ENCODE data around the gene RHCG. TPM values are rescaled to one million over a fixed set of nuclear protein-coding genes. Genes with fewer than 3 reads are reported as not detected.
A peak's percentile ranks its signal among the peaks of the same experiment; 100 is the strongest.

Gene RHCG
- total RNA-seq, 4 donors from 2014 or later = not detected

DNA sequence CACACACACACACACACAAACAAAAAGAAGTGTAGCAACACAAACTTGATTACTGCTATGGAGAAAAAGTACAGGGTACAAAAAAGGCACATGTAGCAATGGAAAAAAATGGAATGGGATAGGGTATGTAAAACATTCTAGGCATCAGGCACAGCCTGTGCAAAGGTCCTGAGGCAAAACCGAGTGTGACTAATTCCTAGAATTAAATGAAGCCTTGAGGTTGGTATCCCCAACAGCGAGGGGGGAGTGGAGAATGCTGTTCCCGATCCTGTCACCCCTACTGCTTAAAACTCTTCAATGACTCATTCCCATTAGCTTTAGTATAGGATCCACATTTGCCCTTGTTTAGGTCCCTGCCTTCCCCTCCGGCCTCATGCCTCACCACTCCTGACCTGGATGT lies 37.9 kb downstream of the RHCG start:
- Histone ChIP-seq H3K27me3 (no peaks in the 10 kb centered on the region), H3K36me3 (no peaks in the 10 kb centered on the region), H3K27ac (no peak overlapping the region), H3K4me3 (no peak overlapping the region), H3K4me1 (no peaks in the 10 kb centered on the region), H3K9me3 (no peaks in the 10 kb centered on the region)
- ATAC-seq (no peak), DNase-seq (no peak)
- in situ Hi-C loops (cut with MboI; ENCODE audit: low sequenced_read_pairs in 4 of 4) (no loop called here), intact Hi-C loops (cut with DNase I; ENCODE audit: low total_unique reads) (no loop called here)
- TF ChIP-seq POLR2A (IDR thresholded peaks at IDR 0.05) = no peak
- TF ChIP-seq, protein P1, sequence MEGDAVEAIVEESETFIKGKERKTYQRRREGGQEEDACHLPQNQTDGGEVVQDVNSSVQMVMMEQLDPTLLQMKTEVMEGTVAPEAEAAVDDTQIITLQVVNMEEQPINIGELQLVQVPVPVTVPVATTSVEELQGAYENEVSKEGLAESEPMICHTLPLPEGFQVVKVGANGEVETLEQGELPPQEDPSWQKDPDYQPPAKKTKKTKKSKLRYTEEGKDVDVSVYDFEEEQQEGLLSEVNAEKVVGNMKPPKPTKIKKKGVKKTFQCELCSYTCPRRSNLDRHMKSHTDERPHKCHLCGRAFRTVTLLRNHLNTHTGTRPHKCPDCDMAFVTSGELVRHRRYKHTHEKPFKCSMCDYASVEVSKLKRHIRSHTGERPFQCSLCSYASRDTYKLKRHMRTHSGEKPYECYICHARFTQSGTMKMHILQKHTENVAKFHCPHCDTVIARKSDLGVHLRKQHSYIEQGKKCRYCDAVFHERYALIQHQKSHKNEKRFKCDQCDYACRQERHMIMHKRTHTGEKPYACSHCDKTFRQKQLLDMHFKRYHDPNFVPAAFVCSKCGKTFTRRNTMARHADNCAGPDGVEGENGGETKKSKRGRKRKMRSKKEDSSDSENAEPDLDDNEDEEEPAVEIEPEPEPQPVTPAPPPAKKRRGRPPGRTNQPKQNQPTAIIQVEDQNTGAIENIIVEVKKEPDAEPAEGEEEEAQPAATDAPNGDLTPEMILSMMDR (IDR thresholded peaks at IDR 0.05 in 4 of 5, conservative IDR thresholded peaks at IDR 0.05 in 1 of 5) = no peak

DNA sequence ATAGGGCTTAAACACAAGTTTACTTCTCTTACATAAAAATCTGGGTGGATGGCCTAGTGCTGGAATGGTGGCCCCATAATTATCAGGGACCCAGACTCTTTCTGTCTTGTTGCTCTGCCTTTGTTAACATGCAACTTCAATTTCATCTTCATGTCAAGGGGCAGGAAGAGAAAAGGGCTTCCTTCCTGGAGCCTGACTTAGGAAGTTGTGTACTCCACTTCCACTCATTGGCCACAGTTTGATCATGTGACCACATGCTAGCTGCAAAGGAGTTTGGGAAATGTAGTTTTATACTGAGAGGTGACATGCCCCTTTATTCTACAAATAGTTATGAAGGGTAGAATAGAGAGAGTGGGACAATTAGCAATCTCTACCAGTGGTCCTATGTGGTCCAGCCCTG lies 39.3 kb downstream of the RHCG start:
- no peak overlapping the region for H3K4me3 ChIP-seq
- DNase-seq = no peak
- H3K36me3 ChIP-seq = no peaks in the 10 kb centered on the region
- no peaks in the 10 kb centered on the region for H3K4me1 ChIP-seq
- no peak for TF ChIP-seq POLR2A (IDR thresholded peaks at IDR 0.05)
- TF ChIP-seq, protein P1 (IDR thresholded peaks at IDR 0.05 in 4 of 5, conservative IDR thresholded peaks at IDR 0.05 in 1 of 5) = no peak
- intact Hi-C loops (cut with DNase I; ENCODE audit: low total_unique reads) = no loop called here
- no peaks in the 10 kb centered on the region for H3K9me3 ChIP-seq
- no peak for ATAC-seq
- in situ Hi-C loops (cut with MboI; ENCODE audit: low sequenced_read_pairs in 4 of 4) = no loop called here
- H3K27me3 ChIP-seq = no peaks in the 10 kb centered on the region
- H3K27ac ChIP-seq = no peak overlapping the region

DNA sequence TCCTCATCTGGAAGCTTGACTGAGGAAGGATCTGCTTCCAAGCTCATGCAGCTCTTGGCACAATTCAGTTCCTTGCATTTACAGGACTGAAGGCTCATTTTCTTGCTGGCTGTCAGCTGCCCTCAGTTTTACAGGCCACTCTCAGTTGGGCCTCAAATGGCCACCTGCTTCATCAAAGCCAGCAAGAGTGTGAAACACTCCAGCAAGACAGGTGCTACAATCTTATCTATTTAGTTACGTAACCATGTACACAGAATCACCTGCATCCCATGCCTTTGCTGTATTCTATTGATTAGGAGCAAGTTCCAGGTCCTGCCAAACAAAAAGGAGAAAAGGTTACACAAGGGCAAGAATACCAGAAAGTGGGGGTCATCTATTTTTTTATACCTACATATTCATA lies 40.8 kb downstream of the RHCG start:
- in situ Hi-C loops (cut with MboI; ENCODE audit: low sequenced_read_pairs in 4 of 4) = no loop called here
- intact Hi-C loops (cut with DNase I; ENCODE audit: low total_unique reads) = no loop called here
- DNase-seq (no peak), ATAC-seq (no peak)
- TF ChIP-seq, protein P1 (IDR thresholded peaks at IDR 0.05 in 4 of 5, conservative IDR thresholded peaks at IDR 0.05 in 1 of 5) = no peak
- no peak for TF ChIP-seq POLR2A (IDR thresholded peaks at IDR 0.05)
- no peaks in the 10 kb centered on the region for H3K4me1 ChIP-seq
- H3K27ac ChIP-seq = no peak overlapping the region
- H3K27me3 ChIP-seq = peaks cover 0 to 8% (median 0%) of the 10 kb centered on the region in 3 donors
- H3K36me3 ChIP-seq = no peaks in the 10 kb centered on the region
- no peaks in the 10 kb centered on the region for H3K9me3 ChIP-seq
- no peak overlapping the region for H3K4me3 ChIP-seq

DNA sequence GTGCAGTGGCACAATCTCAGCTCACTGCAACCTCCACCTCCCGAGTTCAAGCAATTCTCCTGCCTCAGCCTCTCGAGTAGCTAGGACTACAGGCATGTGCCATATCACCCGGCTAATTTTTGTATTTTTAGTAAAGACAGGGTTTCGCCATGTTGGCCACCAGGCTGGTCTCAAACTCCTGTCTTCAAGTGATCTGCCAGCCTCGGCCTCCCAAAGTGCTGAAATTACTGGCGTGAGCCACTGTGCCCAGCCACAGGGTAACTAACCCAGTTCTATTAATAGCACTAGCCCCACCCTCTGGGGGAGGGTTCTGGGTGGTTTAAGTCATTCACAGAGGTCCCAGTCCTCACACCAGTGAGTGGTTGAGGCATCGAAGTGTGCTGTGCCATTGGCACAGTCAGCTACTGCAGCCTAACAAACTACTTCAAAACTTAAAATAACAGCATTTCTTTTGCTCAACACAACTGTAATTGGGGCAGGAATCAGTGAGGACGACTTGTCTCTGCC lies 44.0 kb downstream of the RHCG start:
- in situ Hi-C loops (cut with MboI; ENCODE audit: low sequenced_read_pairs in 4 of 4) = no loop called here
- H3K9me3 ChIP-seq = no peaks in the 10 kb centered on the region
- H3K4me3 ChIP-seq = no peak overlapping the region
- H3K27ac ChIP-seq = no peak overlapping the region
- H3K36me3 ChIP-seq = no peaks in the 10 kb centered on the region
- peak in 1 of 2 donors; percentile 50 for ATAC-seq
- intact Hi-C loops (cut with DNase I; ENCODE audit: low total_unique reads) = no loop called here
- H3K27me3 ChIP-seq = peaks cover 10 to 37% (median 25%) of the 10 kb centered on the region in 3 donors
- TF ChIP-seq, protein P1 (IDR thresholded peaks at IDR 0.05 in 4 of 5, conservative IDR thresholded peaks at IDR 0.05 in 1 of 5) = no peak
- TF ChIP-seq POLR2A (IDR thresholded peaks at IDR 0.05) = no peak
- DNase-seq = no peak
- H3K4me1 ChIP-seq = no peaks in the 10 kb centered on the region

DNA sequence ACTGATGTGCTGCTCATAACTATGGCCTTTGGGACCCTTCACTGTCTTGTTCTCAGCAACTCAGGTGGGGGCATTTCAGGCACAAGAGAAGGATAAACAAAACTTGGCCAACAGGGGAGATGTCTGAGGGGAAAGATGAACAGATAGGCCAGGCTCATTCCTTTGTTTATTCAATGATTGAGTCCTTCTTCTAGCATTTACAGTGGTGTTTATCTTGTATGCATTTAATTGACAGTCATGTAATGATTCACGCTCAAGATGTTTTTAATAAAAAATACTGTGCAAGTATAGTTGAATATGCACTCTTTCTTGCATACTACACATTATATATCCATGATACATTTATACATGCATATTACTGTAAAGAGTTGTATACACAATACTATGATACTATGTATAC lies 44.5 kb downstream of the RHCG start:
- H3K27me3 ChIP-seq = peaks cover 10 to 39% (median 27%) of the 10 kb centered on the region in 3 donors
- no peaks in the 10 kb centered on the region for H3K36me3 ChIP-seq
- H3K4me3 ChIP-seq = no peak overlapping the region
- no peak overlapping the region for H3K27ac ChIP-seq
- in situ Hi-C loops (cut with MboI; ENCODE audit: low sequenced_read_pairs in 4 of 4) = no loop called here
- TF ChIP-seq POLR2A (IDR thresholded peaks at IDR 0.05) = no peak
- TF ChIP-seq, protein P1 (IDR thresholded peaks at IDR 0.05 in 4 of 5, conservative IDR thresholded peaks at IDR 0.05 in 1 of 5) = no peak
- DNase-seq = no peak
- no peak for ATAC-seq
- intact Hi-C loops (cut with DNase I; ENCODE audit: low total_unique reads) = no loop called here
- H3K4me1 ChIP-seq = no peaks in the 10 kb centered on the region
- no peaks in the 10 kb centered on the region for H3K9me3 ChIP-seq
